Hepatocyte (in vitro differentiated cells): ENCODE data around the gene DLX1.

Experiments used
- EZH2 ChIP-seq: fragments of 200-600 bp; sonication (generic); IDR thresholded peaks from 2 replicates; pipeline ENCODE4 v1.6.1; 2016; ENCODE audit warnings: antibody characterized with exemption, mild to moderate bottlenecking, borderline replicate concordance
- EZH2phosphoT487 ChIP-seq: fragments of 200-600 bp; sonication (generic); IDR thresholded peaks from one replicate; pipeline ENCODE4 v1.6.1; 2018; ENCODE audit warnings: antibody characterized with exemption, mild to moderate bottlenecking, low read depth, moderate library complexity; ENCODE audit not compliant: unreplicated experiment, severe bottlenecking
- TF ChIP-seq, protein P1 (sequence below): fragments of 200-600 bp; sonication (generic); IDR thresholded peaks from 2 replicates; pipeline ENCODE4 v1.5.1; 2016; ENCODE audit warnings: antibody characterized with exemption, mild to moderate bottlenecking; ENCODE audit not compliant: poor library complexity

DNA sequence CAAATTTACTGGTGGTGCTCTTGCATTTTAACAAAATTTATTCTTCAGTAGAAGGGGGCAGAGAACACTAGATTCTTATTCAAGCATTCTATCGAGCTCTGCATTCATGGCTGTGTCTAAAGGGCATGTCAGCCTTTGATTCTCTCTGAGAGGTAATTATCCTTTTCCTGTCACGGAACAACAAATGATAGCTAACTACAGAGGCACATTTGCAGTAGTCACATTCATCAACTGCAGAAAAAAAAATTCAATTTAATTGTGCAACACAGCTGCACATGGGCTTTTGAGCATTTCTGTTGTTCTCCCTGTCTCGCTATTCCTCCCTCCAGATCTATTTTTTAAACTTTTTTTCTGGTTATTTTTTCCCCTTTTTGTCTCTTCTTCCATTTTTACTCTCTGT is 13.0 kb upstream of the DLX1 start:
- TF ChIP-seq, protein P1, sequence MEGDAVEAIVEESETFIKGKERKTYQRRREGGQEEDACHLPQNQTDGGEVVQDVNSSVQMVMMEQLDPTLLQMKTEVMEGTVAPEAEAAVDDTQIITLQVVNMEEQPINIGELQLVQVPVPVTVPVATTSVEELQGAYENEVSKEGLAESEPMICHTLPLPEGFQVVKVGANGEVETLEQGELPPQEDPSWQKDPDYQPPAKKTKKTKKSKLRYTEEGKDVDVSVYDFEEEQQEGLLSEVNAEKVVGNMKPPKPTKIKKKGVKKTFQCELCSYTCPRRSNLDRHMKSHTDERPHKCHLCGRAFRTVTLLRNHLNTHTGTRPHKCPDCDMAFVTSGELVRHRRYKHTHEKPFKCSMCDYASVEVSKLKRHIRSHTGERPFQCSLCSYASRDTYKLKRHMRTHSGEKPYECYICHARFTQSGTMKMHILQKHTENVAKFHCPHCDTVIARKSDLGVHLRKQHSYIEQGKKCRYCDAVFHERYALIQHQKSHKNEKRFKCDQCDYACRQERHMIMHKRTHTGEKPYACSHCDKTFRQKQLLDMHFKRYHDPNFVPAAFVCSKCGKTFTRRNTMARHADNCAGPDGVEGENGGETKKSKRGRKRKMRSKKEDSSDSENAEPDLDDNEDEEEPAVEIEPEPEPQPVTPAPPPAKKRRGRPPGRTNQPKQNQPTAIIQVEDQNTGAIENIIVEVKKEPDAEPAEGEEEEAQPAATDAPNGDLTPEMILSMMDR = no peak
- no peak for TF ChIP-seq EZH2phosphoT487
- no peak for TF ChIP-seq EZH2
